Liver (tissue), 9 donors: ENCODE data around the gene GPR87. TPM values are rescaled to one million over a fixed set of nuclear protein-coding genes. Genes with fewer than 3 reads are reported as not detected.
A peak's percentile ranks its signal among the peaks of the same experiment; 100 is the strongest.

Experiments
- DNase-seq: peaks from one replicate; pipeline ENCODE4 v3.0.0-alpha.2; 2017; ENCODE audit warnings: low spot score
- H3K27ac ChIP-seq, 2 donors: one replicate each; pipeline ENCODE4 v1.7.0; 2013; ENCODE audit warnings: inconsistent platforms in 2 of 2, low read length in 2 of 2, control low read depth in 1 of 2, low read depth in 1 of 2, mild to moderate bottlenecking in 1 of 2
- H3K27me3 ChIP-seq, 4 donors: one replicate each; pipeline versions ENCODE4 v1.6.1 to v1.7.0; 2013; ENCODE audit warnings: low read length in 3 of 4, inconsistent platforms in 1 of 4, mild to moderate bottlenecking in 1 of 4, moderate library complexity in 1 of 4; ENCODE audit not compliant: control insufficient read depth in 4 of 4, insufficient read depth in 4 of 4
- H3K36me3 ChIP-seq, 4 donors: one replicate each; pipeline versions ENCODE4 v1.6.1 to v1.7.0; 2013; ENCODE audit warnings: low read length in 3 of 4, mild to moderate bottlenecking in 3 of 4, low read depth in 1 of 4, moderate library complexity in 1 of 4; ENCODE audit not compliant: control insufficient read depth in 4 of 4, insufficient read depth in 3 of 4
- H3K4me1 ChIP-seq, 4 donors: one replicate each; pipeline versions ENCODE4 v1.6.1 to v1.7.0; 2013; ENCODE audit warnings: low read length in 3 of 4, mild to moderate bottlenecking in 3 of 4, moderate library complexity in 1 of 4; ENCODE audit not compliant: control insufficient read depth in 4 of 4, insufficient read depth in 4 of 4
- H3K4me3 ChIP-seq, 3 donors: one replicate each; pipeline versions ENCODE4 v1.6.1 to v1.7.0; 2013; ENCODE audit warnings: low read length in 3 of 3, control low read depth in 1 of 3, low read depth in 1 of 3, mild to moderate bottlenecking in 1 of 3
- H3K9ac ChIP-seq, 2 donors: one replicate each; pipeline ENCODE4 v1.7.0; 2013; ENCODE audit warnings: low read length in 2 of 2, mild to moderate bottlenecking in 2 of 2, moderate library complexity in 2 of 2, control low read depth in 1 of 2, low read depth in 1 of 2
- H3K9me3 ChIP-seq, 4 donors: one replicate each; pipeline versions ENCODE4 v1.6.1 to v1.7.0; 2013; ENCODE audit warnings: low read length in 3 of 4; ENCODE audit not compliant: control insufficient read depth in 4 of 4
- CTCF ChIP-seq: fragments of 150-350 bp; IDR thresholded peaks from 2 replicates; pipeline ENCODE4 v1.5.1; 2017; ENCODE audit warnings: improper control_type of control experiment, low read depth, low read length; ENCODE audit not compliant: missing input control
- EGR1 ChIP-seq, 2 donors: IDR thresholded peaks; 2 replicates each; pipeline ENCODE4 v1.6.1; 2016 to 2018; ENCODE audit warnings: antibody characterized with exemption in 2 of 2, low read depth in 2 of 2
- FOXA1 ChIP-seq: IDR thresholded peaks from 2 replicates; pipeline ENCODE4 v1.6.1; 2016; ENCODE audit warnings: antibody characterized with exemption
- FOXA2 ChIP-seq: IDR thresholded peaks from 2 replicates; pipeline ENCODE4 v1.6.1; 2016; ENCODE audit warnings: antibody characterized with exemption
- GABPA ChIP-seq, 2 donors: IDR thresholded peaks in 1 of 2; conservative IDR thresholded peaks in 1 of 2; 2 replicates each; pipeline ENCODE4 v1.6.1; 2016; ENCODE audit warnings: antibody characterized with exemption in 2 of 2, mild to moderate bottlenecking in 1 of 2, moderate library complexity in 1 of 2
- HNF4A ChIP-seq, 2 donors: conservative IDR thresholded peaks; 2 replicates each; pipeline ENCODE4 v1.6.1; 2016; ENCODE audit warnings: antibody characterized with exemption in 2 of 2, mild to moderate bottlenecking in 2 of 2
- HNF4G ChIP-seq: IDR thresholded peaks from 2 replicates; pipeline ENCODE4 v1.6.1; 2016; ENCODE audit warnings: antibody characterized with exemption
- JUND ChIP-seq, 2 donors: IDR thresholded peaks; 2 replicates each; pipeline ENCODE4 v1.6.1; 2016; ENCODE audit warnings: antibody characterized with exemption in 2 of 2
- NR2F2 ChIP-seq: IDR thresholded peaks from 2 replicates; pipeline ENCODE4 v1.6.1; 2016; ENCODE audit warnings: antibody characterized with exemption
- RAD21 ChIP-seq, 2 donors: IDR thresholded peaks; 2 replicates each; pipeline ENCODE4 v1.6.1; 2016; ENCODE audit warnings: antibody characterized with exemption in 2 of 2, mild to moderate bottlenecking in 2 of 2
- RXRA ChIP-seq, 2 donors: IDR thresholded peaks; 2 replicates each; pipeline ENCODE4 v1.6.1; 2017 to 2018; ENCODE audit warnings: antibody characterized with exemption in 2 of 2, mild to moderate bottlenecking in 1 of 2
- SP1 ChIP-seq: IDR thresholded peaks from 2 replicates; pipeline ENCODE4 v1.6.1; 2018; ENCODE audit warnings: antibody characterized with exemption, mild to moderate bottlenecking
- TAF1 ChIP-seq: conservative IDR thresholded peaks from 2 replicates; pipeline ENCODE4 v1.6.1; 2016; ENCODE audit warnings: antibody characterized with exemption, mild to moderate bottlenecking
- YY1 ChIP-seq: IDR thresholded peaks from 2 replicates; pipeline ENCODE4 v1.6.1; 2016; ENCODE audit warnings: antibody characterized with exemption, mild to moderate bottlenecking
- WGBS: extraction: QIAGEN DNeasy Blood & Tissue Kit; methylation state at CpG from one replicate; pipeline ENCODE4 v1.1.7; 2013; 5-methylcytosine and 5-hydroxymethylcytosine counted together
- polyA plus RNA-seq, 2 donors: library from polyadenylated mRNA; stranded (reverse) in 1 of 2; unstranded in 1 of 2; fragments of 200-250 nt in 1 of 2; fragments of >200 nt in 1 of 2; fragmentation: Nextera tagmentation in 1 of 2; extraction: Ambion mirVana in 1 of 2; gene quantifications; one replicate each; pipeline versions ENCODE4 v1.2.1 to v1.2.3, GENCODE V29; 2013 to 2015
- total RNA-seq, 2 donors: library from RNA; depleted of rRNA; stranded (reverse); fragments of >200 nt; gene quantifications; one replicate each; pipeline ENCODE4 v1.2.3, GENCODE V29; 2014
- TF ChIP-seq, protein P1 (sequence below): IDR thresholded peaks from 2 replicates; pipeline ENCODE4 v1.6.1; 2016; ENCODE audit warnings: antibody characterized with exemption
- TF ChIP-seq, protein P2 (sequence below): IDR thresholded peaks from 2 replicates; pipeline ENCODE4 v1.6.1; 2016; ENCODE audit warnings: antibody characterized with exemption
- TF ChIP-seq, protein P3 (sequence below): IDR thresholded peaks from 2 replicates; pipeline ENCODE4 v1.6.1; 2016; ENCODE audit warnings: antibody characterized with exemption
- donor health status: healthy.
- donor health status: healthy.
- donor health status: healthy.
- donor health status: healthy.
- donor health status: healthy.

The GPR87 gene
- total and polyA plus RNA-seq, 4 donors, result not detected

GRCh38 chr3:151285940-151286339, 30.7 kb downstream of the GPR87 start:
- no peaks in the 10 kb centered on the region for H3K4me1 ChIP-seq
- H3K4me3 ChIP-seq, result no peak overlapping the region
- H3K36me3 ChIP-seq, result no peaks in the 10 kb centered on the region
- no peak for DNase-seq
- H3K27ac ChIP-seq, result no peak overlapping the region
- WGBS, result 78% methylated on average over 1 of the region's 1 CpG
- H3K9ac ChIP-seq, result no peak overlapping the region
- no peak for TF ChIP-seq RAD21 (IDR thresholded peaks at IDR 0.05)
- TF ChIP-seq FOXA2, result no peak
- no peak for TF ChIP-seq FOXA1
- TF ChIP-seq YY1, result no peak
- TF ChIP-seq RXRA (IDR thresholded peaks at IDR 0.05), result no peak
- no peak for TF ChIP-seq NR2F2
- TF ChIP-seq, protein P1, sequence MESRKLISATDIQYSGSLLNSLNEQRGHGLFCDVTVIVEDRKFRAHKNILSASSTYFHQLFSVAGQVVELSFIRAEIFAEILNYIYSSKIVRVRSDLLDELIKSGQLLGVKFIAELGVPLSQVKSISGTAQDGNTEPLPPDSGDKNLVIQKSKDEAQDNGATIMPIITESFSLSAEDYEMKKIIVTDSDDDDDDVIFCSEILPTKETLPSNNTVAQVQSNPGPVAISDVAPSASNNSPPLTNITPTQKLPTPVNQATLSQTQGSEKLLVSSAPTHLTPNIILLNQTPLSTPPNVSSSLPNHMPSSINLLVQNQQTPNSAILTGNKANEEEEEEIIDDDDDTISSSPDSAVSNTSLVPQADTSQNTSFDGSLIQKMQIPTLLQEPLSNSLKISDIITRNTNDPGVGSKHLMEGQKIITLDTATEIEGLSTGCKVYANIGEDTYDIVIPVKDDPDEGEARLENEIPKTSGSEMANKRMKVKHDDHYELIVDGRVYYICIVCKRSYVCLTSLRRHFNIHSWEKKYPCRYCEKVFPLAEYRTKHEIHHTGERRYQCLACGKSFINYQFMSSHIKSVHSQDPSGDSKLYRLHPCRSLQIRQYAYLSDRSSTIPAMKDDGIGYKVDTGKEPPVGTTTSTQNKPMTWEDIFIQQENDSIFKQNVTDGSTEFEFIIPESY, result no peak
- no peak for TF ChIP-seq CTCF
- TF ChIP-seq, protein P2, sequence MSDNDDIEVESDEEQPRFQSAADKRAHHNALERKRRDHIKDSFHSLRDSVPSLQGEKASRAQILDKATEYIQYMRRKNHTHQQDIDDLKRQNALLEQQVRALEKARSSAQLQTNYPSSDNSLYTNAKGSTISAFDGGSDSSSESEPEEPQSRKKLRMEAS, result no peak
- TF ChIP-seq HNF4G, result no peak
- TF ChIP-seq TAF1, result no peak
- TF ChIP-seq, protein P3, sequence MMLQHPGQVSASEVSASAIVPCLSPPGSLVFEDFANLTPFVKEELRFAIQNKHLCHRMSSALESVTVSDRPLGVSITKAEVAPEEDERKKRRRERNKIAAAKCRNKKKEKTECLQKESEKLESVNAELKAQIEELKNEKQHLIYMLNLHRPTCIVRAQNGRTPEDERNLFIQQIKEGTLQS, result no peak
- no peaks in the 10 kb centered on the region for H3K27me3 ChIP-seq
- no peaks in the 10 kb centered on the region for H3K9me3 ChIP-seq

- H3K27ac ChIP-seq, result no peak overlapping the region
- WGBS, result 27% methylated on average over 5 of the region's 5 CpGs
Observed at GRCh38 chr3:151283907-151284461, 32.6 kb downstream of the GPR87 start.

GRCh38 chr3:151283387-151283786, 33.2 kb downstream of the GPR87 start:
- no peaks in the 10 kb centered on the region for H3K36me3 ChIP-seq
- 65% methylated on average over 4 of the region's 4 CpGs for whole genome bisulfite sequencing
- no peak overlapping the region for H3K4me3 ChIP-seq
- TF ChIP-seq CTCF (no peak), HNF4A (conservative IDR thresholded peaks at IDR 0.05) (no peak), RXRA (IDR thresholded peaks at IDR 0.05) (no peak), FOXA2 (no peak), JUND (IDR thresholded peaks at IDR 0.05) (no peak), EGR1 (IDR thresholded peaks at IDR 0.05; ENCODE audit: low read depth in 2 of 2) (no peak), RAD21 (IDR thresholded peaks at IDR 0.05) (no peak), GABPA (IDR thresholded peaks at IDR 0.05 in 1 of 2, conservative IDR thresholded peaks at IDR 0.05 in 1 of 2) (no peak)
- no peaks in the 10 kb centered on the region for H3K9me3 ChIP-seq
- no peak for DNase-seq
- no peaks in the 10 kb centered on the region for H3K4me1 ChIP-seq
- H3K9ac ChIP-seq, result no peak overlapping the region
- no peaks in the 10 kb centered on the region for H3K27me3 ChIP-seq
- no peak overlapping the region for H3K27ac ChIP-seq

More at GRCh38 chr3:151283907-151284461, 32.6 kb downstream of the GPR87 start:
- DNase-seq, result no peak
- no peaks in the 10 kb centered on the region for H3K36me3 ChIP-seq
- H3K4me1 ChIP-seq, result no peaks in the 10 kb centered on the region
- TF ChIP-seq RXRA (IDR thresholded peaks at IDR 0.05) (peak; percentile 9 to 13), FOXA1 (no peak), NR2F2 (no peak), SP1 (no peak)
- H3K9me3 ChIP-seq, result no peaks in the 10 kb centered on the region
- no peaks in the 10 kb centered on the region for H3K27me3 ChIP-seq
- H3K4me3 ChIP-seq, result no peak overlapping the region
- H3K9ac ChIP-seq, result no peak overlapping the region
